Fibroblast of lung (primary cell): ENCODE data around the gene PLXNA4. TPM values are rescaled to one million over a fixed set of nuclear protein-coding genes. Genes with fewer than 3 reads are reported as not detected.
A peak's percentile ranks its signal among the peaks of the same experiment; 100 is the strongest.

Experiments used
- DNase-seq, 2 donors: peaks; one replicate each; pipeline versions ENCODE4 v3.0.0 to v3.0.0-alpha.2; 2010; ENCODE audit warnings: low read depth in 2 of 2
- H2AFZ ChIP-seq: 2 replicates; pipeline ENCODE4 v1.5.1; 2012; ENCODE audit warnings: low read length, control low read depth, inconsistent platforms
- H3K27ac ChIP-seq: 2 replicates; pipeline ENCODE4 v1.5.1; 2011; ENCODE audit warnings: low read length, control low read depth; ENCODE audit not compliant: insufficient read depth
- H3K27me3 ChIP-seq: 2 replicates; pipeline ENCODE4 v1.5.1; 2011; ENCODE audit warnings: mild to moderate bottlenecking, low read length; ENCODE audit not compliant: control insufficient read depth, insufficient read depth
- H3K36me3 ChIP-seq: 2 replicates; pipeline ENCODE4 v1.5.1; 2011; ENCODE audit warnings: low read length; ENCODE audit not compliant: control insufficient read depth, insufficient read depth
- H3K4me1 ChIP-seq: 2 replicates; pipeline ENCODE4 v1.5.1; 2011; ENCODE audit warnings: low read length; ENCODE audit not compliant: control insufficient read depth, insufficient read depth; ENCODE audit errors: extremely low read depth
- H3K4me2 ChIP-seq: 2 replicates; pipeline ENCODE4 v1.5.1; 2011; ENCODE audit warnings: low read length, control low read depth; ENCODE audit not compliant: insufficient read depth; ENCODE audit errors: extremely low read depth
- H3K4me3 ChIP-seq, 4 experiments: fragments of 200-600 bp in 1 of 4; sonication (generic) in 1 of 4; replicated peaks in 1 of 4; 2 replicates each; pipeline ENCODE4 v1.5.1; 2011 to 2016; ENCODE audit warnings: low read length in 4 of 4, low read depth in 3 of 4, mild to moderate bottlenecking in 3 of 4, control low read depth in 2 of 4, inconsistent platforms in 1 of 4, mixed read lengths in 1 of 4; ENCODE audit not compliant: insufficient read depth in 1 of 4; ENCODE audit errors: control extremely low read depth in 1 of 4
- H3K79me2 ChIP-seq: 2 replicates; pipeline ENCODE4 v1.5.1; 2012; ENCODE audit warnings: mild to moderate bottlenecking, low read length, inconsistent platforms; ENCODE audit not compliant: control insufficient read depth, insufficient read depth
- H3K9ac ChIP-seq: 2 replicates; pipeline ENCODE4 v1.5.1; 2011; ENCODE audit warnings: mild to moderate bottlenecking, low read length, control low read depth; ENCODE audit not compliant: insufficient read depth
- H3K9me3 ChIP-seq: 2 replicates; pipeline ENCODE4 v1.5.1; 2012; ENCODE audit warnings: low read depth, low read length; ENCODE audit not compliant: control insufficient read depth, insufficient read depth
- H4K20me1 ChIP-seq: 2 replicates; pipeline ENCODE4 v1.5.1; 2011; ENCODE audit warnings: low read length; ENCODE audit not compliant: control insufficient read depth, insufficient read depth; ENCODE audit errors: extremely low read depth
- EZH2 ChIP-seq: IDR thresholded peaks from 2 replicates; pipeline ENCODE4 v1.5.1; 2012; ENCODE audit warnings: low read length, control low read depth, mild to moderate bottlenecking; ENCODE audit errors: missing control alignments
- polyA plus RNA-seq, 2 donors: library from polyadenylated mRNA; depleted of rRNA in 1 of 2; stranded (reverse) in 1 of 2; unstranded in 1 of 2; fragments of >200 nt; gene quantifications; 2 replicates each; pipeline ENCODE4 v1.2.1, GENCODE V29; 2011 to 2012; ENCODE audit warnings: missing spikeins in 1 of 2
- total RNA-seq: library from RNA; depleted of rRNA; stranded (reverse); fragments of >200 nt; gene quantifications from 2 replicates; pipeline ENCODE4 v1.2.1, GENCODE V29; 2014
- TF ChIP-seq, protein P1 (sequence below), 2 donors: IDR thresholded peaks in 1 of 2; conservative IDR thresholded peaks in 1 of 2; 1 replicate in 1 of 2; 2 replicates in 1 of 2; pipeline ENCODE4 v1.5.1; 2011 to 2012; ENCODE audit warnings: low read length in 2 of 2, control low read depth in 1 of 2, inconsistent platforms in 1 of 2, low read depth in 1 of 2, mild to moderate bottlenecking in 1 of 2

The PLXNA4 gene
- total and polyA plus RNA-seq, 2 donors (not counting 1 experiment from before 2014, with no cell fraction given) = 1.2 to 1.5 TPM

DNA sequence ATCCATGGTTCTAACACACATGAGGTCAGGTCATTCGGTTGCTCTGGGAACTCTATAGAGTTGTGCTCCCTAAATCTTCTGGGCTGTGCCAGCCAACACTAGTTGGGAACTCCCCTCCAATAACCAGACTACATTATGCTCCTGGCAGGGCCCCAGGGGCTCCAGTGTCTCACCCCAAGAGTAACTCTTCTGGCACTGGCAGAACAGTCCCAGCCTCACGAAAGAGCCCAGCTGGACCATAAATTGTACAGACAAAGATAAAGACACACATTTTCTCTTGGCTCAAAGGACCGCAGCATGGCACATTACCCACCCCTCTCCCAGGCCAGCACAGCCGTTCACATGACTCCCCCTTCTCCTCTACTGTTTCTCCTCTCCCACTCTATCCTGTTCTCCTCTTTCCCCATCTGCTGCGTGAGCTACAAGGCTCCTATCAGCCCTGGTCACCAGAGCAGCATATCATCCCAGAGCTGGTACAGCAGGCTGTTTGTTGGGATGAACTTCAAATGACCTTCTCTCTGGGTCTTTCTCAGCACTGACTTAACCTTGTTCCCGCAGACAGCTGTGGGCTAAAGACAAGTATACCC is 230.6 kb downstream of the PLXNA4 start:
- Histone ChIP-seq H3K9me3 (no peaks in the 10 kb centered on the region), H2AFZ (no peak overlapping the region), H3K4me3 (no peak overlapping the region), H3K9ac (no peak overlapping the region), H3K27ac (no peak overlapping the region), H3K4me1 (no peaks in the 10 kb centered on the region), H3K36me3 (no peaks in the 10 kb centered on the region), H3K27me3 (no peaks in the 10 kb centered on the region), H3K4me2 (no peak overlapping the region), H3K79me2 (no peaks in the 10 kb centered on the region), H4K20me1 (no peaks in the 10 kb centered on the region)
- no peak for DNase-seq
- TF ChIP-seq, protein P1, sequence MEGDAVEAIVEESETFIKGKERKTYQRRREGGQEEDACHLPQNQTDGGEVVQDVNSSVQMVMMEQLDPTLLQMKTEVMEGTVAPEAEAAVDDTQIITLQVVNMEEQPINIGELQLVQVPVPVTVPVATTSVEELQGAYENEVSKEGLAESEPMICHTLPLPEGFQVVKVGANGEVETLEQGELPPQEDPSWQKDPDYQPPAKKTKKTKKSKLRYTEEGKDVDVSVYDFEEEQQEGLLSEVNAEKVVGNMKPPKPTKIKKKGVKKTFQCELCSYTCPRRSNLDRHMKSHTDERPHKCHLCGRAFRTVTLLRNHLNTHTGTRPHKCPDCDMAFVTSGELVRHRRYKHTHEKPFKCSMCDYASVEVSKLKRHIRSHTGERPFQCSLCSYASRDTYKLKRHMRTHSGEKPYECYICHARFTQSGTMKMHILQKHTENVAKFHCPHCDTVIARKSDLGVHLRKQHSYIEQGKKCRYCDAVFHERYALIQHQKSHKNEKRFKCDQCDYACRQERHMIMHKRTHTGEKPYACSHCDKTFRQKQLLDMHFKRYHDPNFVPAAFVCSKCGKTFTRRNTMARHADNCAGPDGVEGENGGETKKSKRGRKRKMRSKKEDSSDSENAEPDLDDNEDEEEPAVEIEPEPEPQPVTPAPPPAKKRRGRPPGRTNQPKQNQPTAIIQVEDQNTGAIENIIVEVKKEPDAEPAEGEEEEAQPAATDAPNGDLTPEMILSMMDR (conservative IDR thresholded peaks at IDR 0.05 in 1 of 2, IDR thresholded peaks at IDR 0.05 in 1 of 2; ENCODE audit: low read depth in 1 of 2, low read length in 2 of 2) = no peak
- no peak for TF ChIP-seq EZH2

DNA sequence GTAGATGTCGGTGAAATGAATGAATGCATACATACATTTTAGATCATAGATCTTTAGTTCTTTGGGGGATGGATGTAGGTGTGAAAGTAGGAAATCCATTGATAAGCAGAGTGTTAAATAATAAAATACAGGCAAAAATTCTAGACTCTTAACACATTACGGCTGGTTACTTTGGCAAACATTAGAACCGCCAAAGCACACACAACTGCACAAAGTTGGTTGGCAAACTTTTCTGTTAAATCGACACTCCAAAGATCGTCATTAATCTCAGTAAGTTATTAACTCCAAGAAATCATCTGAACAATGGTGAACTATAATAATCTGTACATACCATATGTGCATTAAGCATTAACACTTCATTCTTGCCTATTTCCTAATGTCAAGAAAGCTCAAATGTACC is 231.2 kb downstream of the PLXNA4 start:
- no peak overlapping the region for H3K27ac ChIP-seq
- no peak overlapping the region for H3K4me2 ChIP-seq
- H3K36me3 ChIP-seq = no peaks in the 10 kb centered on the region
- H3K27me3 ChIP-seq = no peaks in the 10 kb centered on the region
- H2AFZ ChIP-seq = no peak overlapping the region
- no peak overlapping the region for H3K9ac ChIP-seq
- TF ChIP-seq EZH2 = no peak
- TF ChIP-seq, protein P1 (conservative IDR thresholded peaks at IDR 0.05 in 1 of 2, IDR thresholded peaks at IDR 0.05 in 1 of 2; ENCODE audit: low read depth in 1 of 2, low read length in 2 of 2) = no peak
- H4K20me1 ChIP-seq = no peaks in the 10 kb centered on the region
- no peaks in the 10 kb centered on the region for H3K9me3 ChIP-seq
- H3K79me2 ChIP-seq = no peaks in the 10 kb centered on the region
- no peak overlapping the region for H3K4me3 ChIP-seq
- H3K4me1 ChIP-seq = no peaks in the 10 kb centered on the region
- no peak for DNase-seq

DNA sequence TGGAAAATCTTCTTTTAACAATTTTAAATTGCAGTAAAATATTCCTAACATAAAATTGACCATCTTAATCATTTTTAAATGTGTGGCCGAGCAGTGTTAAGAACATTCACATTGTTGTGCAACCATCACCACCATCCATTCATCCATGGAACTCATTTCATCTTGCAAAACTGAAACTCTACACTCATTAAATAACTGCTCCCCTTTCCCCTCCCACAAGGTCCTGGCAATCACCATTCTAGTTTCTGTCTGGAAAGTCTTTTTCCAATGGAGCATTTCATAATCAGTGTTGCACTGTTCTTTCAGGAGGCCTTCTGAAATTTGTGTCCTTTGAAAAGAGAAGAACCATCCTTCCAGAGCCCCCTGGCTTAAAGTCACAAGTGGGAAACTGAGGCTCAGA is 233.1 kb downstream of the PLXNA4 start:
- H3K4me2 ChIP-seq = no peak overlapping the region
- H3K4me1 ChIP-seq = no peaks in the 10 kb centered on the region
- no peaks in the 10 kb centered on the region for H4K20me1 ChIP-seq
- no peaks in the 10 kb centered on the region for H3K79me2 ChIP-seq
- H3K4me3 ChIP-seq = no peak overlapping the region
- no peaks in the 10 kb centered on the region for H3K36me3 ChIP-seq
- H3K9me3 ChIP-seq = no peaks in the 10 kb centered on the region
- TF ChIP-seq, protein P1 (conservative IDR thresholded peaks at IDR 0.05 in 1 of 2, IDR thresholded peaks at IDR 0.05 in 1 of 2; ENCODE audit: low read depth in 1 of 2, low read length in 2 of 2) = no peak
- no peak for TF ChIP-seq EZH2
- DNase-seq = peak; percentile 8 to 52
- no peak overlapping the region for H3K9ac ChIP-seq
- H3K27me3 ChIP-seq = no peaks in the 10 kb centered on the region
- H2AFZ ChIP-seq = no peak overlapping the region
- H3K27ac ChIP-seq = no peak overlapping the region
